ENCODE results near the gene TEAD2. TPM values are rescaled to one million over a fixed set of nuclear protein-coding genes. Genes with fewer than 3 reads are reported as not detected.
"Not testable (repeated sequence)": the region's sequence is repeated elsewhere in the genome, so short reads cannot be mapped to it uniquely, and the experiment has no call there.

Gene TEAD2
- total and polyA plus RNA-seq, 2 of the 13 experiments (the other 11 are each of a cell fraction or from before 2014, with no cell fraction given), result 10.8 to 12.5 TPM

GRCh38 chr19:49326165-49326704, 36.0 kb downstream of the TEAD2 start (continued):
- no peak for TF ChIP-seq KLF15 (CRISPR knock-in tag; IDR thresholded peaks at IDR 0.05; ENCODE audit: borderline replicate concordance)
- TF ChIP-seq CHD4 (IDR thresholded peaks at IDR 0.05; ENCODE audit: borderline replicate concordance, low read length), result no peak

- H3K27me3 ChIP-seq (ENCODE audit: control insufficient read depth in 1 of 2, insufficient read depth in 2 of 2, low read length in 2 of 2); H3K79me2 ChIP-seq (ENCODE audit: insufficient read depth, low read length); intact Hi-C loops (cut with micrococcal nuclease; ENCODE audit: unreplicated experiment); H3K9me3 ChIP-seq (ENCODE audit: low read length); BruUV-seq (replicated peaks); H3K27ac ChIP-seq (ENCODE audit: extremely low read length, insufficient read depth, low read length); ATAC-seq; H3K36me3 ChIP-seq (replicated peaks in 1 of 2; ENCODE audit: control insufficient read depth in 1 of 2, insufficient read depth in 2 of 2, low read length in 2 of 2); DNase-seq (ENCODE audit: low spot score); CTCF ChIA-PET (ENCODE audit: low intra/inter-chr PET ratio, low total read pairs); H4K20me1 ChIP-seq (ENCODE audit: insufficient read depth, low read length); H3K4me3 ChIP-seq (replicated peaks in 1 of 3; ENCODE audit: insufficient read depth in 1 of 3, low read depth in 2 of 3, low read length in 3 of 3); H3K4me2 ChIP-seq (ENCODE audit: low read depth, low read length); in situ Hi-C loops (cut with HindIII; ENCODE audit: extremely low pct_ligation_motif_present, low pct_unique_long_range_greater_than_20kb); FAIRE-seq; H3K4me1 ChIP-seq (ENCODE audit: insufficient read depth, low read length); H2AFZ ChIP-seq (ENCODE audit: low read length); POLR2A ChIA-PET; H3K9ac ChIP-seq (ENCODE audit: insufficient read depth, low read depth, low read length): not testable (repeated sequence)
- WGBS (ENCODE audit: low lambda C conversion rate), result 53% methylated on average over 13 of the region's 13 CpGs
These were observed 36.5 kb downstream of the TEAD2 start for GRCh38 chr19:49325756-49326155.

DNA sequence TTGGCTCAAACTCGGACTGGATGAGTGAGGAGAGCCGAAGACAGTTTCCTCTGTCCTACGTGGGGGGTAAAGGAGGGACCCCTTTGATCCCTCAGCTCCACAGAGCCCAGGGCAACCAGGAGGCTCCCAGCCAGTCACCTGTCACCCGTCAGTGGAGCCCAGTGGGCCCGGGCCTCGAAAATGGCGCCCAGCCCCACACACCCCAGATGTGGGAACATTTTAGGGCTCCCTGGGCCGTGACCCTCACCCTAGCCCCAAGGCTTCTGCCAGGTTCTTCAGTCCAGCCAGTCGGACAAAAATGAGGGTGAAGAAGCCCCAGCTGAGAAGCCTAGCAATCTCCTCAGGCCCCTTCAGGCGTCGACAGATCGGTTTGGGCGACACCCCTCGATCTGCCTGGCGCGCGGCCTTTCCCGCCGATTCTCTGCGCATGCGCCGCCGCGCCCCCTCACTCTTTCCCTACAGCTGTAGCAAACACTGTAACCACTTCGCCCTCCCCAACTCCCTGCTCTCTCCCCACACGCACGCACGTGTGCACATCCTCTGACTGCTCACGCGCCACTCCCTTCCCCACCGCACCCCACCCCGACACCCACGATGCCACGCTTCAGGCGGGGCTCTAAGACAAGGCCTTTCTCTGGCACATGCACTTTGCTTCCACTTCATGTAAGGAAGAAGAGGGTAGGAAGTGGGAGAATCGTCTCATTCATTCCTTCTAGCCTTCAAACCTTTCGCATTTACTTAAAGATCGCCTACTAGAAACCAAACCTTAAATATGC, 37.2 kb downstream of the TEAD2 start, which contains the start of gene SLC6A16:
TSS of gene SLC6A16 (minus strand) at position 391 of the 776 bp plus-strand sequence. CDS start 13,844 bp downstream, outside the sequence.
- no peak for FAIRE-seq
- in situ Hi-C loops (cut with HindIII; ENCODE audit: extremely low pct_ligation_motif_present, low pct_unique_long_range_greater_than_20kb) (no loop called here), intact Hi-C loops (cut with micrococcal nuclease; ENCODE audit: unreplicated experiment) (no loop called here)
- CTCF ChIA-PET (ENCODE audit: low intra/inter-chr PET ratio, low total read pairs), result no interaction called here
- DNase-seq (ENCODE audit: low spot score), result no peak
- H3K27ac ChIP-seq (ENCODE audit: extremely low read length, insufficient read depth, low read length), result no peak within 1 kb of the TSS
- H3K4me3 ChIP-seq (replicated peaks in 1 of 3; ENCODE audit: insufficient read depth in 1 of 3, low read depth in 2 of 3, low read length in 3 of 3), result no peak within 1 kb of the TSS
- H3K9ac ChIP-seq (ENCODE audit: insufficient read depth, low read depth, low read length), result no peak within 1 kb of the TSS
- H4K20me1 ChIP-seq (ENCODE audit: insufficient read depth, low read length), result no peaks in the 10 kb centered on the region
- no peak for ATAC-seq
- H3K27me3 ChIP-seq (ENCODE audit: control insufficient read depth in 1 of 2, insufficient read depth in 2 of 2, low read length in 2 of 2), result peaks cover 0 to 3% of the 10 kb centered on the region in 2 experiments; a peak in 1 of 5 replicates
- H3K4me1 ChIP-seq (ENCODE audit: insufficient read depth, low read length), result peaks cover 1% of the 10 kb centered on the region; the same call in 1 of the 2 replicates
- 76% methylated on average over 33 of the region's 38 CpGs for WGBS (ENCODE audit: low lambda C conversion rate)
- H3K79me2 ChIP-seq (ENCODE audit: insufficient read depth, low read length), result no peaks in the 10 kb centered on the region
- H3K4me2 ChIP-seq (ENCODE audit: low read depth, low read length), result no peak within 1 kb of the TSS
- POLR2A ChIA-PET, result no interaction called here
- no TSS peak for BruUV-seq (replicated peaks)
- no peaks in the 10 kb centered on the region for H3K9me3 ChIP-seq (ENCODE audit: low read length)
- no peak within 1 kb of the TSS for H2AFZ ChIP-seq (ENCODE audit: low read length)
- H3K36me3 ChIP-seq (replicated peaks in 1 of 2; ENCODE audit: control insufficient read depth in 1 of 2, insufficient read depth in 2 of 2, low read length in 2 of 2), result no peaks in the 10 kb centered on the region
- TF ChIP-seq ATF6 (CRISPR knock-in tag; conservative IDR thresholded peaks at IDR 0.05), result no peak
- TF ChIP-seq HOMEZ (CRISPR knock-in tag; IDR thresholded peaks at IDR 0.05; ENCODE audit: low read depth), result no peak
- TF ChIP-seq MED1 (CRISPR knock-in tag; IDR thresholded peaks at IDR 0.05), result no peak
- TF ChIP-seq RORA (CRISPR knock-in tag; IDR thresholded peaks at IDR 0.05), result no peak
- no peak for TF ChIP-seq DNMT3B (CRISPR knock-in tag; conservative IDR thresholded peaks at IDR 0.05)
- no peak for TF ChIP-seq FIP1L1 (IDR thresholded peaks at IDR 0.05; ENCODE audit: borderline replicate concordance, insufficient read depth, low read depth, low read length)
- no peak for TF ChIP-seq ZZZ3 (CRISPR knock-in tag; IDR thresholded peaks at IDR 0.05; ENCODE audit: borderline replicate concordance)

Measured in HepG2 (cell line).